ENCODE results near the gene ARR3. TPM values are rescaled to one million over a fixed set of nuclear protein-coding genes. Genes with fewer than 3 reads are reported as not detected.
"Not testable (repeated sequence)": the region's sequence is repeated elsewhere in the genome, so short reads cannot be mapped to it uniquely, and the experiment has no call there.

The ARR3 gene
- polyA plus RNA-seq, 3 donors, result not detected

- no peaks in the 10 kb centered on the region for H4K20me1 ChIP-seq (ENCODE audit: insufficient read depth, low read length)
- H3K4me1 ChIP-seq (ENCODE audit: control insufficient read depth in 1 of 2, insufficient read depth in 2 of 2, low read length in 2 of 2), result no peaks in the 10 kb centered on the region
- H3K4me2 ChIP-seq (replicated peaks; ENCODE audit: extremely low read depth, low read length, poor library complexity, severe bottlenecking), result no peak overlapping the region
- Mint-ChIP-seq H3K9me3 (peaks cover 0 to 2% (median 0%) of the 10 kb centered on the region in 7 donors), H3K36me3 (peaks cover 20 to 25% of the 10 kb centered on the region in 2 donors), H3K4me3 (no peak overlapping the region), H3K4me1 (no peaks in the 10 kb centered on the region), H3K27ac (no peak overlapping the region), H3K27me3 (ENCODE audit: low read depth in 3 of 3) (peaks cover 0 to 4% (median 0%) of the 10 kb centered on the region in 3 donors)
- WGBS (ENCODE audit: insufficient coverage), result no CpG with 5 or more reads among the region's 1 CpG
- no peak overlapping the region for H3K27ac ChIP-seq (ENCODE audit: low read depth in 1 of 2, low read length in 2 of 2)
- peaks cover 0 to 9% of the 10 kb centered on the region in 2 donors for H3K36me3 ChIP-seq (replicated peaks in 1 of 2; ENCODE audit: control insufficient read depth in 1 of 2, insufficient read depth in 2 of 2, low read length in 2 of 2)
- no peaks in the 10 kb centered on the region for H3K79me2 ChIP-seq (ENCODE audit: insufficient read depth, low read length)
- H3K27me3 ChIP-seq (ENCODE audit: control insufficient read depth in 2 of 2, insufficient read depth in 2 of 2, low read length in 2 of 2), result no peaks in the 10 kb centered on the region
- no peak overlapping the region for H3K4me3 ChIP-seq (replicated peaks in 1 of 3; ENCODE audit: low read depth in 2 of 3, low read length in 3 of 3)
- TF ChIP-seq CTCF (IDR thresholded peaks at IDR 0.05), result no peak
- intact Hi-C loops (cut with micrococcal nuclease), result no loop called here
- DNase-seq, result no peak
- no peaks in the 10 kb centered on the region for H3K9me3 ChIP-seq (replicated peaks in 1 of 2; ENCODE audit: control insufficient read depth in 1 of 2, insufficient read depth in 1 of 2, low read length in 2 of 2)
- no peak overlapping the region for H2AFZ ChIP-seq (ENCODE audit: insufficient read depth, low read depth, low read length, poor library complexity, severe bottlenecking)
- H3K9ac ChIP-seq (ENCODE audit: insufficient read depth, low read length, poor library complexity, severe bottlenecking), result no peak overlapping the region
These were observed 45.4 kb downstream of the ARR3 start for GRCh38 chrX:70313503-70313902.

GRCh38 chrX:70322784-70323183 lies 54.6 kb downstream of the ARR3 start:
- Mint-ChIP-seq H3K27ac (no peak overlapping the region), H3K27me3 (ENCODE audit: low read depth in 3 of 3) (peaks cover 0 to 2% (median 0%) of the 10 kb centered on the region in 3 donors), H3K9me3 (no peaks in the 10 kb centered on the region), H3K4me1 (no peaks in the 10 kb centered on the region), H3K4me3 (no peak overlapping the region), H3K36me3 (peaks cover 2 to 5% of the 10 kb centered on the region in 2 donors)
- no peak overlapping the region for H2AFZ ChIP-seq (ENCODE audit: insufficient read depth, low read depth, low read length, poor library complexity, severe bottlenecking)
- no peaks in the 10 kb centered on the region for H3K9me3 ChIP-seq (replicated peaks in 1 of 2; ENCODE audit: control insufficient read depth in 1 of 2, insufficient read depth in 1 of 2, low read length in 2 of 2)
- no peak overlapping the region for H3K27ac ChIP-seq (ENCODE audit: low read depth in 1 of 2, low read length in 2 of 2)
- intact Hi-C loops (cut with micrococcal nuclease), result no loop called here
- H4K20me1 ChIP-seq (ENCODE audit: insufficient read depth, low read length), result no peaks in the 10 kb centered on the region
- no peak overlapping the region for H3K4me2 ChIP-seq (replicated peaks; ENCODE audit: extremely low read depth, low read length, poor library complexity, severe bottlenecking)
- H3K4me3 ChIP-seq (replicated peaks in 1 of 3; ENCODE audit: low read depth in 2 of 3, low read length in 3 of 3), result no peak overlapping the region
- H3K9ac ChIP-seq (ENCODE audit: insufficient read depth, low read length, poor library complexity, severe bottlenecking), result no peak overlapping the region
- no peaks in the 10 kb centered on the region for H3K79me2 ChIP-seq (ENCODE audit: insufficient read depth, low read length)
- no peak for DNase-seq
- no peak for TF ChIP-seq CTCF (IDR thresholded peaks at IDR 0.05)
- H3K4me1 ChIP-seq (ENCODE audit: control insufficient read depth in 1 of 2, insufficient read depth in 2 of 2, low read length in 2 of 2), result no peaks in the 10 kb centered on the region
- 100% methylated on average over 3 of the region's 4 CpGs for WGBS (ENCODE audit: insufficient coverage)
- peaks cover 0 to 4% of the 10 kb centered on the region in 2 donors for H3K36me3 ChIP-seq (replicated peaks in 1 of 2; ENCODE audit: control insufficient read depth in 1 of 2, insufficient read depth in 2 of 2, low read length in 2 of 2)
- no peaks in the 10 kb centered on the region for H3K27me3 ChIP-seq (ENCODE audit: control insufficient read depth in 2 of 2, insufficient read depth in 2 of 2, low read length in 2 of 2)

GRCh38 chrX:70323628-70324027 lies 55.5 kb downstream of the ARR3 start:
- H3K79me2 ChIP-seq (ENCODE audit: insufficient read depth, low read length); intact Hi-C loops (cut with micrococcal nuclease); DNase-seq; H3K4me3 ChIP-seq (replicated peaks in 1 of 3; ENCODE audit: low read depth in 2 of 3, low read length in 3 of 3); H2AFZ ChIP-seq (ENCODE audit: insufficient read depth, low read depth, low read length, poor library complexity, severe bottlenecking); H3K9me3 ChIP-seq (replicated peaks in 1 of 2; ENCODE audit: control insufficient read depth in 1 of 2, insufficient read depth in 1 of 2, low read length in 2 of 2); H3K27me3 ChIP-seq (ENCODE audit: control insufficient read depth in 2 of 2, insufficient read depth in 2 of 2, low read length in 2 of 2); H3K4me1 Mint-ChIP-seq; H3K27ac Mint-ChIP-seq; H3K4me3 Mint-ChIP-seq; H3K9me3 Mint-ChIP-seq; H3K4me2 ChIP-seq (replicated peaks; ENCODE audit: extremely low read depth, low read length, poor library complexity, severe bottlenecking); H4K20me1 ChIP-seq (ENCODE audit: insufficient read depth, low read length); H3K27me3 Mint-ChIP-seq (ENCODE audit: low read depth in 3 of 3); H3K36me3 Mint-ChIP-seq; H3K9ac ChIP-seq (ENCODE audit: insufficient read depth, low read length, poor library complexity, severe bottlenecking); H3K4me1 ChIP-seq (ENCODE audit: control insufficient read depth in 1 of 2, insufficient read depth in 2 of 2, low read length in 2 of 2); H3K27ac ChIP-seq (ENCODE audit: low read depth in 1 of 2, low read length in 2 of 2): not testable (repeated sequence)
- no CpG with 5 or more reads among the region's 6 CpGs for WGBS (ENCODE audit: insufficient coverage)
- H3K36me3 ChIP-seq (replicated peaks in 1 of 2; ENCODE audit: control insufficient read depth in 1 of 2, insufficient read depth in 2 of 2, low read length in 2 of 2), result peaks cover 0 to 10% of the 10 kb centered on the region in 2 donors

All from CD14-positive monocyte (primary cell).